Brain pericyte (primary cell): ENCODE results near the gene TRPV3.
A peak's percentile ranks its signal among the peaks of the same experiment; 100 is the strongest.
"Not testable (repeated sequence)": the region's sequence is repeated elsewhere in the genome, so short reads cannot be mapped to it uniquely, and the experiment has no call there.

ENCODE experiments used
- DNase-seq: peaks from one replicate; pipeline ENCODE4 v3.0.0-alpha.2; 2012; ENCODE audit warnings: low read depth, low spot score

TRPV3 gene

GRCh38 chr17:3557768-3558583 lies at the start of gene TRPV3:
TRPV3 (minus strand) TSS chr17:3557812; CDS start chr17:3554850, 2,962 bp downstream.
- no peak for DNase-seq

GRCh38 chr17:3603870-3604259 lies 46.3 kb upstream of the TRPV3 start:
- no peak for DNase-seq

- no peak for DNase-seq
These were observed 45.7 kb upstream of the TRPV3 start for GRCh38 chr17:3603119-3603869.

- DNase-seq, result no peak
These were observed 44.9 kb upstream of the TRPV3 start for GRCh38 chr17:3602499-3602898.

GRCh38 chr17:3600529-3601205 lies 43.1 kb upstream of the TRPV3 start:
- DNase-seq, result no peak

- no peak for DNase-seq
These were observed 40.5 kb upstream of the TRPV3 start for GRCh38 chr17:3598078-3598477.

GRCh38 chr17:3596804-3597464 lies 39.3 kb upstream of the TRPV3 start:
- no peak for DNase-seq

- no peak for DNase-seq
These were observed 37.4 kb upstream of the TRPV3 start for GRCh38 chr17:3594976-3595375.

GRCh38 chr17:3594051-3594800 lies 36.6 kb upstream of the TRPV3 start:
- peak; percentile 60 for DNase-seq

- no peak for DNase-seq
These were observed 35.8 kb upstream of the TRPV3 start for GRCh38 chr17:3593384-3593783.

- DNase-seq, result no peak
These were observed 34.7 kb upstream of the TRPV3 start for GRCh38 chr17:3592216-3592860.

GRCh38 chr17:3590768-3591167 lies 33.2 kb upstream of the TRPV3 start:
- no peak for DNase-seq

- no peak for DNase-seq
These were observed 32.6 kb upstream of the TRPV3 start for GRCh38 chr17:3590231-3590630.

GRCh38 chr17:3589784-3590183 lies 32.2 kb upstream of the TRPV3 start:
- no peak for DNase-seq

- no peak for DNase-seq
These were observed 28.2 kb upstream of the TRPV3 start for GRCh38 chr17:3585826-3586225.

GRCh38 chr17:3583456-3583855 lies 25.8 kb upstream of the TRPV3 start:
- DNase-seq, result no peak

GRCh38 chr17:3582915-3583314 lies 25.3 kb upstream of the TRPV3 start:
- no peak for DNase-seq

GRCh38 chr17:3578667-3579066 lies 21.1 kb upstream of the TRPV3 start:
- not testable (repeated sequence) for DNase-seq

- no peak for DNase-seq
These were observed 19.4 kb upstream of the TRPV3 start for GRCh38 chr17:3576970-3577369.

GRCh38 chr17:3575511-3575910 lies 17.9 kb upstream of the TRPV3 start:
- no peak for DNase-seq

GRCh38 chr17:3574231-3574630 lies 16.6 kb upstream of the TRPV3 start:
- no peak for DNase-seq
